WTC11 (cell line): ENCODE data around the gene NUP210. TPM values are rescaled to one million over a fixed set of nuclear protein-coding genes. Genes with fewer than 3 reads are reported as not detected.

Source experiments
- ATAC-seq: fragments of 200-7000 bp; cut with Tn5 transposase; 2 replicates; pipeline ENCODE4 v1.10.0; 2021; ENCODE audit warnings: mild to moderate bottlenecking, moderate library complexity
- CTCF ChIA-PET: fragments of 300-600 bp; sonication (Branson Sonifier 250); formaldehyde crosslinking; loops from one replicate; lab custom pipeline; 2021; ENCODE audit warnings: antibody characterized with exemption; lab: Charles Lee
- POLR2A ChIA-PET: fragments of 350-600 bp; sonication (Branson Sonifier 250); formaldehyde crosslinking; loops from one replicate; lab custom pipeline; 2021; ENCODE audit warnings: antibody characterized with exemption; lab: Charles Lee
- DNase-seq: peaks from one replicate; pipeline ENCODE4 v3.0.0; 2021; ENCODE audit warnings: low spot score
- H3K27ac Mint-ChIP-seq: 2 replicates; pipeline ENCODE4 v1.8.0; 2021; ENCODE audit warnings: mixed read lengths
- H3K27me3 Mint-ChIP-seq: 2 replicates; pipeline ENCODE4 v1.8.0; 2021; ENCODE audit warnings: low read depth, mild to moderate bottlenecking, moderate library complexity, mixed read lengths
- H3K36me3 Mint-ChIP-seq: 2 replicates; pipeline ENCODE4 v1.8.0; 2021; ENCODE audit warnings: mixed read lengths
- H3K4me1 Mint-ChIP-seq: 2 replicates; pipeline ENCODE4 v1.8.0; 2022; ENCODE audit warnings: mixed read lengths
- H3K4me3 Mint-ChIP-seq: 2 replicates; pipeline ENCODE4 v1.8.0; 2021; ENCODE audit warnings: mild to moderate bottlenecking, moderate library complexity, mixed read lengths
- H3K9me3 Mint-ChIP-seq: 2 replicates; pipeline ENCODE4 v1.8.0; 2021; ENCODE audit warnings: mixed read lengths
- ATF1 ChIP-seq: sonication (generic); formaldehyde crosslinking; IDR thresholded peaks from 2 replicates; pipeline ENCODE4 v1.8.1; 2023; ENCODE audit warnings: mild to moderate bottlenecking, moderate library complexity, missing genetic modification reagents
- JUN ChIP-seq: sonication (generic); formaldehyde crosslinking; IDR thresholded peaks from 2 replicates; pipeline ENCODE4 v1.8.0; 2023; ENCODE audit warnings: mild to moderate bottlenecking, missing genetic modification reagents
- RORB ChIP-seq: fragments of 250-450 bp; sonication (Bioruptor Pico); IDR thresholded peaks from 2 replicates; pipeline ENCODE4 v1.9.0; 2021; ENCODE audit warnings: mild to moderate bottlenecking
- SMAD4 ChIP-seq: sonication (generic); formaldehyde crosslinking; IDR thresholded peaks from 2 replicates; pipeline ENCODE4 v1.8.0; 2022; ENCODE audit warnings: mild to moderate bottlenecking, missing genetic modification reagents
- ZNF219 ChIP-seq: sonication (generic); formaldehyde crosslinking; IDR thresholded peaks from 2 replicates; pipeline ENCODE4 v1.8.0; 2023; ENCODE audit warnings: missing genetic modification reagents, mild to moderate bottlenecking, borderline replicate concordance
- ZNF232 ChIP-seq: sonication (generic); formaldehyde crosslinking; IDR thresholded peaks from 2 replicates; pipeline ENCODE4 v1.8.0; 2022; ENCODE audit warnings: mild to moderate bottlenecking, missing genetic modification reagents
- ZNF263 ChIP-seq: sonication (generic); formaldehyde crosslinking; IDR thresholded peaks from 2 replicates; pipeline ENCODE4 v1.8.1; 2022; ENCODE audit warnings: low read depth, mild to moderate bottlenecking, moderate library complexity, missing genetic modification reagents
- ZNF416 ChIP-seq: fragments of 250-450 bp; sonication (Bioruptor Pico); IDR thresholded peaks from 2 replicates; pipeline ENCODE4 v1.9.0; 2021; ENCODE audit warnings: mild to moderate bottlenecking, inconsistent platforms
- total RNA-seq: library from RNA; stranded (reverse); gene quantifications from 3 replicates; pipeline ENCODE4 v1.2.3, GENCODE V29; 2021
- TF ChIP-seq, protein P1 (sequence below): sonication (generic); formaldehyde crosslinking; IDR thresholded peaks from 2 replicates; pipeline ENCODE4 v1.8.1; 2022; ENCODE audit warnings: missing genetic modification reagents, borderline replicate concordance
- TF ChIP-seq, protein P2 (sequence below): sonication (generic); formaldehyde crosslinking; IDR thresholded peaks from 2 replicates; pipeline ENCODE4 v1.8.1; 2023; ENCODE audit warnings: mild to moderate bottlenecking, missing genetic modification reagents, moderate library complexity
- TF ChIP-seq, protein P3 (sequence below): sonication (generic); formaldehyde crosslinking; IDR thresholded peaks from 2 replicates; pipeline ENCODE4 v1.8.0; 2022; ENCODE audit warnings: mild to moderate bottlenecking, missing genetic modification reagents
- TF ChIP-seq, protein P4 (sequence below): sonication (generic); formaldehyde crosslinking; IDR thresholded peaks from 2 replicates; pipeline ENCODE4 v1.8.1; 2022; ENCODE audit warnings: mild to moderate bottlenecking, missing genetic modification reagents, moderate library complexity, borderline replicate concordance
- TF ChIP-seq, protein P5 (sequence below): sonication (generic); formaldehyde crosslinking; IDR thresholded peaks from 2 replicates; pipeline ENCODE4 v1.8.1; 2022; ENCODE audit warnings: mild to moderate bottlenecking, moderate library complexity, missing genetic modification reagents
- TF ChIP-seq, protein P6 (sequence below): sonication (generic); formaldehyde crosslinking; IDR thresholded peaks from 2 replicates; pipeline ENCODE4 v1.8.0; 2023; ENCODE audit warnings: missing genetic modification reagents
- TF ChIP-seq, protein P7 (sequence below): sonication (generic); formaldehyde crosslinking; conservative IDR thresholded peaks from 2 replicates; pipeline ENCODE4 v1.8.1; 2022; ENCODE audit warnings: mild to moderate bottlenecking, missing genetic modification reagents
- TF ChIP-seq, protein P8 (sequence below): sonication (generic); formaldehyde crosslinking; IDR thresholded peaks from 2 replicates; pipeline ENCODE4 v1.8.1; 2022; ENCODE audit warnings: low read depth, missing genetic modification reagents, borderline replicate concordance
- TF ChIP-seq, protein P9 (sequence below): fragments of 200-600 bp; IDR thresholded peaks from 2 replicates; pipeline ENCODE4 v1.8.0; 2022; ENCODE audit warnings: antibody characterized with exemption
- TF ChIP-seq, protein P10 (sequence below): fragments of 250-450 bp; sonication (Bioruptor Pico); IDR thresholded peaks from 2 replicates; pipeline ENCODE4 v1.9.0; 2021; ENCODE audit warnings: mild to moderate bottlenecking, borderline replicate concordance

The NUP210 gene
- total RNA-seq, 1 experiment from 2014 or later: 59.2 TPM

DNA sequence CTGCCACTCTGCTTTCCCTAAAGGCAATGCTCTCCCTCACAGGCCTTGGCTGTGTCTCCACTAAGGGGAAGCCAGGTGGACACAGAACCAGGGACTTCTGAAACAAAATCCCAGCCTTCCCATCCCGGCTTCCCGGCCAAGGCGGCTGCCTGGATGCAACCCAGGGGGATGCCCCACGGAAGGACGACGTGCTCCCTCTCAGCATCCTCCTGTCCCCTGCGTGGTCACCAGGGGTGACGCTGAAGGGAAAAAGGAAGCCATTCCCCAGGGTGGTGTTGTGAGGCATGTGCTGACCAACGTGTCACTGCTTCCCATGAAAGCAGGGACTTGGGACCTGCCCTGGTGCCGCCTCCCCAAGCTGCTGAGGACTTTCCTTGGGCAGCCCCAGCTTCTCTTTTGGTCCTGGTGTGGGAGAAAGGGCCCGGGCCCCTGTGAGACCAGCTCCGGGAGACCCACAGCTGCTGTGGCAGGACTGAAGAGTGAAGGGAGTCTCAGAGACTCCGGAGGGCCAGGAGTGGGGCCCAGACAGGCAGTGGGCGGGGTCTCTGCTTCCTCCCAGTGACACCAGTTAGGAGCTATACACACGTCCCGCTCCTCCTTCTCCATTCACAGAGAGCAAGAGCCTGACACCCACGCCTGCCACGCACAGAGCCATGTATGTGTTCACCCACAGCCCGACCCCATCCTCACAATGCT lies 139.2 kb downstream of the NUP210 start:
- H3K4me1 Mint-ChIP-seq: peaks cover 20% of the 10 kb centered on the region
- H3K9me3 Mint-ChIP-seq: peaks cover 12% of the 10 kb centered on the region
- H3K36me3 Mint-ChIP-seq: peaks cover 9% of the 10 kb centered on the region
- ATAC-seq (peak; percentile 20), DNase-seq (no peak)
- H3K27me3 Mint-ChIP-seq: peaks cover 31% of the 10 kb centered on the region
- TF ChIP-seq, protein P1, sequence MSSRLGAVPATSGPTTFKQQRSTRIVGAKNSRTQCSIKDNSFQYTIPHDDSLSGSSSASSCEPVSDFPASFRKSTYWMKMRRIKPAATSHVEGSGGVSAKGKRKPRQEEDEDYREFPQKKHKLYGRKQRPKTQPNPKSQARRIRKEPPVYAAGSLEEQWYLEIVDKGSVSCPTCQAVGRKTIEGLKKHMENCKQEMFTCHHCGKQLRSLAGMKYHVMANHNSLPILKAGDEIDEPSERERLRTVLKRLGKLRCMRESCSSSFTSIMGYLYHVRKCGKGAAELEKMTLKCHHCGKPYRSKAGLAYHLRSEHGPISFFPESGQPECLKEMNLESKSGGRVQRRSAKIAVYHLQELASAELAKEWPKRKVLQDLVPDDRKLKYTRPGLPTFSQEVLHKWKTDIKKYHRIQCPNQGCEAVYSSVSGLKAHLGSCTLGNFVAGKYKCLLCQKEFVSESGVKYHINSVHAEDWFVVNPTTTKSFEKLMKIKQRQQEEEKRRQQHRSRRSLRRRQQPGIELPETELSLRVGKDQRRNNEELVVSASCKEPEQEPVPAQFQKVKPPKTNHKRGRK: no peak
- TF ChIP-seq SMAD4 (CRISPR knock-in tag) (no peak), JUN (CRISPR knock-in tag) (no peak), ATF1 (CRISPR knock-in tag) (no peak), ZNF416 (CRISPR knock-in tag) (no peak), ZNF219 (CRISPR knock-in tag) (no peak), RORB (CRISPR knock-in tag) (no peak), ZNF263 (no peak)
- TF ChIP-seq, protein P2, sequence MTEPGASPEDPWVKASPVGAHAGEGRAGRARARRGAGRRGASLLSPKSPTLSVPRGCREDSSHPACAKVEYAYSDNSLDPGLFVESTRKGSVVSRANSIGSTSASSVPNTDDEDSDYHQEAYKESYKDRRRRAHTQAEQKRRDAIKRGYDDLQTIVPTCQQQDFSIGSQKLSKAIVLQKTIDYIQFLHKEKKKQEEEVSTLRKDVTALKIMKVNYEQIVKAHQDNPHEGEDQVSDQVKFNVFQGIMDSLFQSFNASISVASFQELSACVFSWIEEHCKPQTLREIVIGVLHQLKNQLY (CRISPR knock-in tag): no peak
- TF ChIP-seq, protein P3, sequence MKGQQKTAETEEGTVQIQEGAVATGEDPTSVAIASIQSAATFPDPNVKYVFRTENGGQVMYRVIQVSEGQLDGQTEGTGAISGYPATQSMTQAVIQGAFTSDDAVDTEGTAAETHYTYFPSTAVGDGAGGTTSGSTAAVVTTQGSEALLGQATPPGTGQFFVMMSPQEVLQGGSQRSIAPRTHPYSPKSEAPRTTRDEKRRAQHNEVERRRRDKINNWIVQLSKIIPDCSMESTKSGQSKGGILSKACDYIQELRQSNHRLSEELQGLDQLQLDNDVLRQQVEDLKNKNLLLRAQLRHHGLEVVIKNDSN (CRISPR knock-in tag): no peak
- TF ChIP-seq, protein P4, sequence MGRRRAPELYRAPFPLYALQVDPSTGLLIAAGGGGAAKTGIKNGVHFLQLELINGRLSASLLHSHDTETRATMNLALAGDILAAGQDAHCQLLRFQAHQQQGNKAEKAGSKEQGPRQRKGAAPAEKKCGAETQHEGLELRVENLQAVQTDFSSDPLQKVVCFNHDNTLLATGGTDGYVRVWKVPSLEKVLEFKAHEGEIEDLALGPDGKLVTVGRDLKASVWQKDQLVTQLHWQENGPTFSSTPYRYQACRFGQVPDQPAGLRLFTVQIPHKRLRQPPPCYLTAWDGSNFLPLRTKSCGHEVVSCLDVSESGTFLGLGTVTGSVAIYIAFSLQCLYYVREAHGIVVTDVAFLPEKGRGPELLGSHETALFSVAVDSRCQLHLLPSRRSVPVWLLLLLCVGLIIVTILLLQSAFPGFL (CRISPR knock-in tag): no peak
- TF ChIP-seq, protein P5, sequence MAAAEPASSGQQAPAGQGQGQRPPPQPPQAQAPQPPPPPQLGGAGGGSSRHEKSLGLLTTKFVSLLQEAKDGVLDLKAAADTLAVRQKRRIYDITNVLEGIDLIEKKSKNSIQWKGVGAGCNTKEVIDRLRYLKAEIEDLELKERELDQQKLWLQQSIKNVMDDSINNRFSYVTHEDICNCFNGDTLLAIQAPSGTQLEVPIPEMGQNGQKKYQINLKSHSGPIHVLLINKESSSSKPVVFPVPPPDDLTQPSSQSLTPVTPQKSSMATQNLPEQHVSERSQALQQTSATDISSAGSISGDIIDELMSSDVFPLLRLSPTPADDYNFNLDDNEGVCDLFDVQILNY (CRISPR knock-in tag): no peak
- TF ChIP-seq, protein P6, sequence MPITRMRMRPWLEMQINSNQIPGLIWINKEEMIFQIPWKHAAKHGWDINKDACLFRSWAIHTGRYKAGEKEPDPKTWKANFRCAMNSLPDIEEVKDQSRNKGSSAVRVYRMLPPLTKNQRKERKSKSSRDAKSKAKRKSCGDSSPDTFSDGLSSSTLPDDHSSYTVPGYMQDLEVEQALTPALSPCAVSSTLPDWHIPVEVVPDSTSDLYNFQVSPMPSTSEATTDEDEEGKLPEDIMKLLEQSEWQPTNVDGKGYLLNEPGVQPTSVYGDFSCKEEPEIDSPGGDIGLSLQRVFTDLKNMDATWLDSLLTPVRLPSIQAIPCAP (CRISPR knock-in tag): no peak
- TF ChIP-seq, protein P7, sequence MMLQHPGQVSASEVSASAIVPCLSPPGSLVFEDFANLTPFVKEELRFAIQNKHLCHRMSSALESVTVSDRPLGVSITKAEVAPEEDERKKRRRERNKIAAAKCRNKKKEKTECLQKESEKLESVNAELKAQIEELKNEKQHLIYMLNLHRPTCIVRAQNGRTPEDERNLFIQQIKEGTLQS (CRISPR knock-in tag): no peak
- H3K27ac Mint-ChIP-seq: no peak overlapping the region
- ChIA-PET CTCF (interaction anchor here (1.0 to 3.6 kb wide), 2 partner anchors 51 to 80 kb away, joined by 5 to 19 read pairs; no protein-coding TSS in a partner anchor), POLR2A (no interaction called here)
- peak overlapping the region; percentile 79 for H3K4me3 Mint-ChIP-seq

DNA sequence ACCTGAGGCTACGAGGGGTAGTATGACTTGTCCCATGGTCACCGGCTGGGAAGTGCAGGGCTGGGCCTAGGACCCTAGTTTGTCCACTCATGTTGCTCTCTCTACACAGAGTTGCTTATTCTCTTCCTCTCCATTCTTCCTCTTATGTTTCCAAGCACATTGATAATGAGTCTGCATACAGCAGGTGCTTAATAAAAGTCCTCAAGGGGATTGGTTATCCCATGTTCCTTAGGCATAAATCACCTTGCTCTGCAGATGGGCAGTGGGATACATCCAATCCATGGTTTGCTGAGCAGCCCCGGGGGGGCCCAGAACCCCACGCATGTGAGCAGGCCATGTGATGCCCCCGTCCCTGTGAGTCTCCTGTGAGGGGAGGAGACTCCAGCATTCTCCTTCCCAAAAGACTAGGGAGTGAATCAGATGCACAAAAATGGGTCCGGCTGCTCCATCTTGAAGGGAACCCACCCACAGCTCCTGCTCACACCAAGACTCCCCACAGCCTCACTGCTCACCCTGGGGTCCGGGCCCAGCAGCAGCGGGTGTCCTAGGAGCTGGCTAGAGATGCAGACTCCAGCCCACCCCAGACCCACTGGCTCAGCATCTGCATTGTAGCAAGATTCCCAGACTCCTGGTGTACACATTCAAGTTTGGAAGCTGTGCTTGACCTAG lies 139.9 kb downstream of the NUP210 start:
- Mint-ChIP-seq H3K9me3 (peaks cover 12% of the 10 kb centered on the region), H3K27ac (no peak overlapping the region), H3K4me1 (peaks cover 23% of the 10 kb centered on the region), H3K27me3 (peaks cover 31% of the 10 kb centered on the region), H3K4me3 (no peak overlapping the region), H3K36me3 (peaks cover 9% of the 10 kb centered on the region)
- no peak for DNase-seq
- ChIA-PET POLR2A (no interaction called here), CTCF (interaction anchor here (1.0 to 3.6 kb wide), 2 partner anchors 51 to 79 kb away, joined by 5 to 19 read pairs; no protein-coding TSS in a partner anchor)
- ATAC-seq: no peak
- TF ChIP-seq, protein P8, sequence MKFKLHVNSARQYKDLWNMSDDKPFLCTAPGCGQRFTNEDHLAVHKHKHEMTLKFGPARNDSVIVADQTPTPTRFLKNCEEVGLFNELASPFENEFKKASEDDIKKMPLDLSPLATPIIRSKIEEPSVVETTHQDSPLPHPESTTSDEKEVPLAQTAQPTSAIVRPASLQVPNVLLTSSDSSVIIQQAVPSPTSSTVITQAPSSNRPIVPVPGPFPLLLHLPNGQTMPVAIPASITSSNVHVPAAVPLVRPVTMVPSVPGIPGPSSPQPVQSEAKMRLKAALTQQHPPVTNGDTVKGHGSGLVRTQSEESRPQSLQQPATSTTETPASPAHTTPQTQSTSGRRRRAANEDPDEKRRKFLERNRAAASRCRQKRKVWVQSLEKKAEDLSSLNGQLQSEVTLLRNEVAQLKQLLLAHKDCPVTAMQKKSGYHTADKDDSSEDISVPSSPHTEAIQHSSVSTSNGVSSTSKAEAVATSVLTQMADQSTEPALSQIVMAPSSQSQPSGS (CRISPR knock-in tag): no peak
- TF ChIP-seq, protein P9, sequence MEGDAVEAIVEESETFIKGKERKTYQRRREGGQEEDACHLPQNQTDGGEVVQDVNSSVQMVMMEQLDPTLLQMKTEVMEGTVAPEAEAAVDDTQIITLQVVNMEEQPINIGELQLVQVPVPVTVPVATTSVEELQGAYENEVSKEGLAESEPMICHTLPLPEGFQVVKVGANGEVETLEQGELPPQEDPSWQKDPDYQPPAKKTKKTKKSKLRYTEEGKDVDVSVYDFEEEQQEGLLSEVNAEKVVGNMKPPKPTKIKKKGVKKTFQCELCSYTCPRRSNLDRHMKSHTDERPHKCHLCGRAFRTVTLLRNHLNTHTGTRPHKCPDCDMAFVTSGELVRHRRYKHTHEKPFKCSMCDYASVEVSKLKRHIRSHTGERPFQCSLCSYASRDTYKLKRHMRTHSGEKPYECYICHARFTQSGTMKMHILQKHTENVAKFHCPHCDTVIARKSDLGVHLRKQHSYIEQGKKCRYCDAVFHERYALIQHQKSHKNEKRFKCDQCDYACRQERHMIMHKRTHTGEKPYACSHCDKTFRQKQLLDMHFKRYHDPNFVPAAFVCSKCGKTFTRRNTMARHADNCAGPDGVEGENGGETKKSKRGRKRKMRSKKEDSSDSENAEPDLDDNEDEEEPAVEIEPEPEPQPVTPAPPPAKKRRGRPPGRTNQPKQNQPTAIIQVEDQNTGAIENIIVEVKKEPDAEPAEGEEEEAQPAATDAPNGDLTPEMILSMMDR: no peak
- TF ChIP-seq ZNF232 (CRISPR knock-in tag) (no peak), SMAD4 (CRISPR knock-in tag) (no peak)
- TF ChIP-seq, protein P10, sequence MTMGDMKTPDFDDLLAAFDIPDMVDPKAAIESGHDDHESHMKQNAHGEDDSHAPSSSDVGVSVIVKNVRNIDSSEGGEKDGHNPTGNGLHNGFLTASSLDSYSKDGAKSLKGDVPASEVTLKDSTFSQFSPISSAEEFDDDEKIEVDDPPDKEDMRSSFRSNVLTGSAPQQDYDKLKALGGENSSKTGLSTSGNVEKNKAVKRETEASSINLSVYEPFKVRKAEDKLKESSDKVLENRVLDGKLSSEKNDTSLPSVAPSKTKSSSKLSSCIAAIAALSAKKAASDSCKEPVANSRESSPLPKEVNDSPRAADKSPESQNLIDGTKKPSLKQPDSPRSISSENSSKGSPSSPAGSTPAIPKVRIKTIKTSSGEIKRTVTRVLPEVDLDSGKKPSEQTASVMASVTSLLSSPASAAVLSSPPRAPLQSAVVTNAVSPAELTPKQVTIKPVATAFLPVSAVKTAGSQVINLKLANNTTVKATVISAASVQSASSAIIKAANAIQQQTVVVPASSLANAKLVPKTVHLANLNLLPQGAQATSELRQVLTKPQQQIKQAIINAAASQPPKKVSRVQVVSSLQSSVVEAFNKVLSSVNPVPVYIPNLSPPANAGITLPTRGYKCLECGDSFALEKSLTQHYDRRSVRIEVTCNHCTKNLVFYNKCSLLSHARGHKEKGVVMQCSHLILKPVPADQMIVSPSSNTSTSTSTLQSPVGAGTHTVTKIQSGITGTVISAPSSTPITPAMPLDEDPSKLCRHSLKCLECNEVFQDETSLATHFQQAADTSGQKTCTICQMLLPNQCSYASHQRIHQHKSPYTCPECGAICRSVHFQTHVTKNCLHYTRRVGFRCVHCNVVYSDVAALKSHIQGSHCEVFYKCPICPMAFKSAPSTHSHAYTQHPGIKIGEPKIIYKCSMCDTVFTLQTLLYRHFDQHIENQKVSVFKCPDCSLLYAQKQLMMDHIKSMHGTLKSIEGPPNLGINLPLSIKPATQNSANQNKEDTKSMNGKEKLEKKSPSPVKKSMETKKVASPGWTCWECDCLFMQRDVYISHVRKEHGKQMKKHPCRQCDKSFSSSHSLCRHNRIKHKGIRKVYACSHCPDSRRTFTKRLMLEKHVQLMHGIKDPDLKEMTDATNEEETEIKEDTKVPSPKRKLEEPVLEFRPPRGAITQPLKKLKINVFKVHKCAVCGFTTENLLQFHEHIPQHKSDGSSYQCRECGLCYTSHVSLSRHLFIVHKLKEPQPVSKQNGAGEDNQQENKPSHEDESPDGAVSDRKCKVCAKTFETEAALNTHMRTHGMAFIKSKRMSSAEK: no peak
